Measurements from ENCODE around the gene MRPS2. TPM values are rescaled to one million over a fixed set of nuclear protein-coding genes. Genes with fewer than 3 reads are reported as not detected.

MRPS2 gene
- polyA plus RNA-seq, 1 donor (not counting 4 experiments of a cell fraction or from before 2014, with no cell fraction given): 44.7 TPM

DNA sequence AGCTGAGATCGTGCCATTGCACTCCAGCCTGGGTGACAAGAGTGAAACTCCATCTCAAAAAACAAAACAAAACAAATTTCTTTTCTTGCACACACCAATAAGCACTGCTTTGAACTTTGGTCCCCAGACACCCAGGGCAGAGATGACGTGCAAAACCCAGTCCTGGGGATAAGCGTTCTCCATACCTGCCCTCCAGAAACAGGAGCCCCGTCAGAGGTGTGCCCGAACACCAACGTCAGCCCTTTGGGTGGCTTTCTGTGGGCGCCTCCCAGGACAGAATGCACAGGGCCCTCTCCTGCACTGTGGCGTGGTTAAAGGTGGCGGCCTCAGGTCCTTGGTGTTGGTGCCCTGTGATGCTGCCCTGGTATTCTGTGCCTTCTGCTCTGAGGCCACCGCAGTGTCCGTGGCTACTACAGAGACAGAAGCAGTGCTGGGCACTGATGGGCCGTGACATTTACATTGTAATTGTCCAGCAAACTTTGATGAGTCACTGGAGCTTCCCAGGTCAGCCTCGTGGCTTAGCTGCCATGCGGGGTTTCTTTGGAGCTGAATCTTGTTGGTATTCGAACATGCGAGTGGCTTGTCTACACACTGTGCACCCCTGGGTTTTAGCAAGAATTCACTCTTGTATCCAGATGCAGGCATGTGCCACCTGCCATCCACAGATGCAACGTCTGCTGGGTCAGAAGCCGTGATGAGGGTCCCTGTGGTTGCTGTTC lies 11.1 kb upstream of the MRPS2 start:
- no peaks in the 10 kb centered on the region for H3K4me1 ChIP-seq (ENCODE audit: control insufficient read depth, extremely low read depth, insufficient read depth, low read length)
- no peak overlapping the region for H3K4me3 ChIP-seq (ENCODE audit: control insufficient read depth in 2 of 3, extremely low read depth in 1 of 3, insufficient read depth in 2 of 3, low read depth in 1 of 3, low read length in 3 of 3)
- no peak overlapping the region for H2AFZ ChIP-seq (ENCODE audit: control insufficient read depth, low read length)
- H4K20me1 ChIP-seq (ENCODE audit: control insufficient read depth, extremely low read depth, insufficient read depth, low read length): no peaks in the 10 kb centered on the region
- no peak for TF ChIP-seq EZH2 (IDR thresholded peaks at IDR 0.05; ENCODE audit: low read length)
- no peak for TF ChIP-seq CTCF (optimal IDR thresholded peaks at IDR 0.05 in 1 of 3, IDR thresholded peaks at IDR 0.05 in 1 of 3, conservative IDR thresholded peaks at IDR 0.05 in 1 of 3; ENCODE audit: extremely low read depth in 1 of 3, insufficient read depth in 2 of 3, low read length in 3 of 3)
- H3K4me2 ChIP-seq (ENCODE audit: control insufficient read depth, extremely low read depth, insufficient read depth, low read depth, low read length): no peak overlapping the region
- DNase-seq (ENCODE audit: low read depth, low spot score): no peak
- H3K36me3 ChIP-seq (ENCODE audit: control insufficient read depth in 2 of 2, extremely low read depth in 1 of 2, insufficient read depth in 2 of 2, low read length in 2 of 2): peaks cover 5 to 7% of the 10 kb centered on the region in 2 experiments
- H3K9ac ChIP-seq (ENCODE audit: control insufficient read depth, extremely low read depth, insufficient read depth, low read length): no peak overlapping the region
- dilution Hi-C loops (cut with MboI; ENCODE audit: extremely low pct_ligation_motif_present, low sequenced_read_pairs): no loop called here
- no peaks in the 10 kb centered on the region for H3K9me1 ChIP-seq (ENCODE audit: control insufficient read depth, extremely low read depth, insufficient read depth, low read length)
- H3K9me3 ChIP-seq (ENCODE audit: control insufficient read depth, low read depth, low read length): no peaks in the 10 kb centered on the region
- H3K27me3 ChIP-seq (ENCODE audit: control insufficient read depth, extremely low read depth, insufficient read depth, low read length): no peaks in the 10 kb centered on the region
- FAIRE-seq: no peak
- H3K27ac ChIP-seq (ENCODE audit: control insufficient read depth, insufficient read depth, low read length): no peak overlapping the region
- H3K79me2 ChIP-seq (ENCODE audit: control insufficient read depth, insufficient read depth, low read length): no peaks in the 10 kb centered on the region

DNA sequence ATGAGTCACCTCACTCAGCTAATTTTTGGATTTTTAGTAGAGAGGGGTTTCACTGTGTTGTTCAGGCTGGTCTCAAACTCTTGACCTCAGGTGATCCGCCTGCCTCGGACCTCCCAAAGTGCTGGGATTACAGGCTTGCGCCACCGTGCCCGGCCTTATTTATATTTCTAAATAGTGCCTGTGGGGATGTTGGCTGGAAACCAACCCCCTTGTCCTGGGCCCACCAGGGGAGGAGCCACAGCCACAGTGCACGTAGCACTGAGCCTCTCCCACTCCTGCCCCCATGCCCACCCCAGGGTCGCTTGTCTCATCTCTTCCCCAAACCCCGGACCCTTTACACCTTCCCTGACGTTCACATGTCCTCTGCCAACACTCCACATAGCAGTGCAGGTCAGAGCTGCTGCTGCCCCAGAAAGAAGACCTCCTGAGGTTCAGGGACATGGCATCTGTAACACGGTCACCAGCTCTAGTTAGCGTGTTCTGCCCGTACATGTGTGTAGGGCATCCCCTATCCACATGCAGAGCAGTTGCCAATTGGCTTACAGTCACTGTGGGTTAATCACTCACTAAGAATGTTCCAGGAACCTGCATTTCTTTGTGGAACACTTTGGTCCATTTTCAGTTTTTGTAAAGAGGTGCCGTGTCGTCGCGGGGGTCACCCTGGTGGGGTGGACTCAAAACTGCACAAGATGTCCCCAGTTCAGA lies 10.2 kb upstream of the MRPS2 start:
- no peaks in the 10 kb centered on the region for H3K9me1 ChIP-seq (ENCODE audit: control insufficient read depth, extremely low read depth, insufficient read depth, low read length)
- H3K4me3 ChIP-seq (ENCODE audit: control insufficient read depth in 2 of 3, extremely low read depth in 1 of 3, insufficient read depth in 2 of 3, low read depth in 1 of 3, low read length in 3 of 3): no peak overlapping the region
- H3K27ac ChIP-seq (ENCODE audit: control insufficient read depth, insufficient read depth, low read length): no peak overlapping the region
- no peak overlapping the region for H2AFZ ChIP-seq (ENCODE audit: control insufficient read depth, low read length)
- H3K27me3 ChIP-seq (ENCODE audit: control insufficient read depth, extremely low read depth, insufficient read depth, low read length): no peaks in the 10 kb centered on the region
- no peak overlapping the region for H3K9ac ChIP-seq (ENCODE audit: control insufficient read depth, extremely low read depth, insufficient read depth, low read length)
- dilution Hi-C loops (cut with MboI; ENCODE audit: extremely low pct_ligation_motif_present, low sequenced_read_pairs): no loop called here
- no peaks in the 10 kb centered on the region for H3K4me1 ChIP-seq (ENCODE audit: control insufficient read depth, extremely low read depth, insufficient read depth, low read length)
- DNase-seq (ENCODE audit: low read depth, low spot score) (no peak), FAIRE-seq (no peak)
- TF ChIP-seq CTCF (optimal IDR thresholded peaks at IDR 0.05 in 1 of 3, IDR thresholded peaks at IDR 0.05 in 1 of 3, conservative IDR thresholded peaks at IDR 0.05 in 1 of 3; ENCODE audit: extremely low read depth in 1 of 3, insufficient read depth in 2 of 3, low read length in 3 of 3) (no peak), EZH2 (IDR thresholded peaks at IDR 0.05; ENCODE audit: low read length) (no peak)
- no peaks in the 10 kb centered on the region for H3K9me3 ChIP-seq (ENCODE audit: control insufficient read depth, low read depth, low read length)
- peaks cover 5 to 6% of the 10 kb centered on the region in 2 experiments for H3K36me3 ChIP-seq (ENCODE audit: control insufficient read depth in 2 of 2, extremely low read depth in 1 of 2, insufficient read depth in 2 of 2, low read length in 2 of 2)
- no peaks in the 10 kb centered on the region for H3K79me2 ChIP-seq (ENCODE audit: control insufficient read depth, insufficient read depth, low read length)
- H3K4me2 ChIP-seq (ENCODE audit: control insufficient read depth, extremely low read depth, insufficient read depth, low read depth, low read length): no peak overlapping the region
- H4K20me1 ChIP-seq (ENCODE audit: control insufficient read depth, extremely low read depth, insufficient read depth, low read length): no peaks in the 10 kb centered on the region

Data from keratinocyte (primary cell).